GM10266 (cell line): ENCODE results near the gene RBL1.

Source experiments
- DNase-seq: peaks from one replicate; pipeline ENCODE4 v3.0.0; 2012; ENCODE audit errors: extremely low spot score
- CTCF ChIP-seq: IDR thresholded peaks from 2 replicates; pipeline ENCODE4 v1.5.1; 2012; ENCODE audit warnings: mild to moderate bottlenecking, low read depth; ENCODE audit not compliant: control insufficient read depth, insufficient read depth; ENCODE audit errors: missing control alignments

The RBL1 gene

GRCh38 chr20:37096415-37097041 is 731 bp upstream of the RBL1 start:
- DNase-seq, result no peak
- no peak for TF ChIP-seq CTCF

GRCh38 chr20:37095108-37095598 is 644 bp downstream of the RBL1 start:
- no peak for TF ChIP-seq CTCF
- peak; percentile 41 for DNase-seq

DNA sequence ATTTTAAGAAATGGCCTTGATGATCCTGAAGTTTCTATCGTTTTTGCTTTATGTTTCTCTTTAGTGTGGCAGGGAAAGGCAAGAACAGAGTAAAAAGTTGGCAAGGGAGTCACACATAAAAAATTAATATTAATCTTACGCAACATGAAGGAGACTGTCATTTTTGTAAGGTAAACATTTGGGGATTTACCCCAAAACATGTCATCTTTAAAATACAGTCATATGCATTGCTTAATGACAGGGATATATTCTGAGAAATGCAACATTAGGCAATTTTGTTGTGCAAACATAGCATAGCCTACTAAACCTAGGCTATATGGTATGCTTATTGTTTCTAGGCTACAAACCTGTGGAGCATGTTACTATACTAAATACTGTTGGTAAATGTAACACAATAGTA is 5.4 kb downstream of the RBL1 start:
- TF ChIP-seq CTCF, result no peak
- no peak for DNase-seq

DNA sequence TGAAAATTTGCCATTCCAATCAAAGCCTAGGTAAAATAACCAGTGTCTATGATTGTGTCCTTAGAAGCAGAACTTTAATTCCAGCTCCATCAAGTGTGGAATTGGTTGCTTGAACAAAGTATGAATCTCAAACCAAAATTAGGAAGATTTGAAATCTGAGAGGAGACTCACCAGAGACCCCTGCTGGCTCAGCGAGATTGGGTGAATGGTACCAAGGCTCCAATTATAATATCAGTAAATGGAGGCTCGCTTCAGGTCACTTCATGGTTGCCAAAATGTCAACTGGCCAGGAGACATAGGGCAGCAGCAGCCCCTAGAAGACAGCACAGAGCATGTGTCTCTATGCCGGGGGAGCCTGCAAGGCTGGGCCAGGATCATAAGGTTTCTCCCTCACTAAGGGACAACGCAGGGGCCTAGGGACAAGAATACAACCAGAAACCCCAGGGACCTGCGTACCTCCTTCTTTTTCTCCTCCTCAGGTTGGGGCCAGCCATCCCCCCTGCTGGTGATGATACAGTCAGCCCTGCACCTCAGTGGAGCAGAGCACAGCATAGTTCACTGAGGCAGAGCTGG is 14.0 kb downstream of the RBL1 start:
- no peak for DNase-seq
- TF ChIP-seq CTCF, result peak; percentile 39

GRCh38 chr20:37077009-37077408 is 18.8 kb downstream of the RBL1 start:
- TF ChIP-seq CTCF, result no peak
- no peak for DNase-seq

DNA sequence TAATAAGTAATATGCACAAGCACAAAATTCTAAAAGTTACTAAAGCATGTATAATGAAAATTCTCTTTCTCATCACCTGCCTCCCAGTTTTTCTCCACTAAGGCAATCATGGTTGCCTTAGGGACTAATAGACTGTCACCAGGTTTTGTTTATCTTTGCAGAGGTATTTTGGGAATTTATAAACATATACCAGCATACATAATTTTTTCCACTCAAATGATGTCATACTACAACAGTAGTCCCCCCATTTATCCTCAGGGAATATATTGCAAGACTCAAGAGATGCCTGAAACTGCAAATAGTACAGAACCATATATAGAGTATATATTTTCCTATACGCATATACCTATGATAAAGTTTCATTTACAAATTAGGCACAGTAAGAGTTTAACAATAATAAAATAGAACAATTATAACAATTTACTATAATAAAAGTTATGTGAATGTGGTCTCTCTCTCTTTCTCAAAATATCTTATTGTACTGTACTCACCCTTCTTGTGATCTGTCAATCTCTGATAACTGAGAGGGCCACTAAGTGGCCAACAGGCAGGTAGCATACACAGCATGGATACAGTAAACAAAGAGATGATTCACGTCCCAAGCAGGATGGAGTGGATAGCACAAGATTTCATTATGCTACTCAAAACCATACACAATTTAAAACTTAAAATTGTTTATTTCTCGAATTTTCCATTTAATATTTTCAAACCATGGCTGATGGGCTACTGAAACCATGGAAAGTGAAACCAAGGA is 19.7 kb downstream of the RBL1 start:
- no peak for DNase-seq
- no peak for TF ChIP-seq CTCF
